ENCODE data around the gene LYZL1.

LYZL1 gene

GRCh38 chr10:29253690-29254029 is 35.2 kb upstream of the LYZL1 start:
- TF ChIP-seq, protein P1, sequence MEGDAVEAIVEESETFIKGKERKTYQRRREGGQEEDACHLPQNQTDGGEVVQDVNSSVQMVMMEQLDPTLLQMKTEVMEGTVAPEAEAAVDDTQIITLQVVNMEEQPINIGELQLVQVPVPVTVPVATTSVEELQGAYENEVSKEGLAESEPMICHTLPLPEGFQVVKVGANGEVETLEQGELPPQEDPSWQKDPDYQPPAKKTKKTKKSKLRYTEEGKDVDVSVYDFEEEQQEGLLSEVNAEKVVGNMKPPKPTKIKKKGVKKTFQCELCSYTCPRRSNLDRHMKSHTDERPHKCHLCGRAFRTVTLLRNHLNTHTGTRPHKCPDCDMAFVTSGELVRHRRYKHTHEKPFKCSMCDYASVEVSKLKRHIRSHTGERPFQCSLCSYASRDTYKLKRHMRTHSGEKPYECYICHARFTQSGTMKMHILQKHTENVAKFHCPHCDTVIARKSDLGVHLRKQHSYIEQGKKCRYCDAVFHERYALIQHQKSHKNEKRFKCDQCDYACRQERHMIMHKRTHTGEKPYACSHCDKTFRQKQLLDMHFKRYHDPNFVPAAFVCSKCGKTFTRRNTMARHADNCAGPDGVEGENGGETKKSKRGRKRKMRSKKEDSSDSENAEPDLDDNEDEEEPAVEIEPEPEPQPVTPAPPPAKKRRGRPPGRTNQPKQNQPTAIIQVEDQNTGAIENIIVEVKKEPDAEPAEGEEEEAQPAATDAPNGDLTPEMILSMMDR (IDR thresholded peaks at IDR 0.05; ENCODE audit: low read depth, low read length, missing control alignments) = no peak
- no peak overlapping the region for H3K4me3 ChIP-seq (ENCODE audit: low read depth, low read length)
- in situ Hi-C loops (cut with HindIII; ENCODE audit: low sequenced_read_pairs) = loop anchor here (5.0 kb wide), 1 partner anchor 51 kb away; no protein-coding TSS in a partner anchor
- DNase-seq (ENCODE audit: low read depth) = no peak

GRCh38 chr10:29254123-29255046 is 34.5 kb upstream of the LYZL1 start:
- no peak for DNase-seq (ENCODE audit: low read depth)
- TF ChIP-seq, protein P1 (IDR thresholded peaks at IDR 0.05; ENCODE audit: low read depth, low read length, missing control alignments) = no peak
- no peak overlapping the region for H3K4me3 ChIP-seq (ENCODE audit: low read depth, low read length)
- in situ Hi-C loops (cut with HindIII; ENCODE audit: low sequenced_read_pairs) = loop anchor here (5.0 kb wide), 1 partner anchor 52 kb away; no protein-coding TSS in a partner anchor

GRCh38 chr10:29255104-29255503 is 33.8 kb upstream of the LYZL1 start:
- H3K4me3 ChIP-seq (ENCODE audit: low read depth, low read length) = no peak overlapping the region
- in situ Hi-C loops (cut with HindIII; ENCODE audit: low sequenced_read_pairs) = no loop called here
- TF ChIP-seq, protein P1 (IDR thresholded peaks at IDR 0.05; ENCODE audit: low read depth, low read length, missing control alignments) = no peak
- DNase-seq (ENCODE audit: low read depth) = no peak

DNA sequence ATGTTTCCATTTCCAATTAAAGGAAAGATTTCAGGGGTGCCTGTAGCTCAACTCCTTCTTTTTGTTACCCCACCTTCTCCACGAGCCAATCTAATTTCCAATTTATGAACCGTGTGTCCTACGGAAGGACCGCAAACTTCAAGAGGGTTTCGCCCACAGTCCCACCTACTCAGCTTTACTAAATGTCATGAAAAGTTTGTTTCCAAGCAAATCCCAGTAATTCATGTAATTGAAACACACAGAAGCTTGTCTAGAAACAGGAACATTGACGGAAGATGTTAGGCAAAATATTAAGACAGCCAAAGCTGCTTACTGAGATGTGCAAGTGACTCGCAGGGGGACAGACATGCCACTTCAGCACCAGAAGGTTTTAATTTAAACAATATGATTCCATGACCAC is 32.9 kb upstream of the LYZL1 start:
- in situ Hi-C loops (cut with HindIII; ENCODE audit: low sequenced_read_pairs) = no loop called here
- H3K4me3 ChIP-seq (ENCODE audit: low read depth, low read length) = no peak overlapping the region
- TF ChIP-seq, protein P1 (IDR thresholded peaks at IDR 0.05; ENCODE audit: low read depth, low read length, missing control alignments) = no peak
- no peak for DNase-seq (ENCODE audit: low read depth)

DNA sequence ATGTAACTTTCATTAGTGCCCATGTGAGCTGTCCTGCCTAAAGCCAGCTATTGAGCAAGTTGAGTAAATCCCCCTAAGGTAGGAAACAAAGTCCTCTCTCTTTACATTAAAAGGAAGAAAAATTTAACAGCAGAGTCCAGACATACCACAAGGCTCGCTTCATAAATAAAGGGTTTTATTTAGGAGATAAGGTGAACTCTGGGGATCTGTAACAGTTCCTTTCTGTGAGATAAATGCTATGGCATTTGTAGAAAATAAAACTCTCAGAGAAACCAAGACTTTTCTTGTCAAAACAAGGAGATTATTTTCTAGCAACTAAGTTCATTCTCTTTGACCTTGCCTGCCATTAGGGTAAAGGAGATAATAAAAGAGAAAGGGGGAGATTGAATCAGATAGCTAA is 32.3 kb upstream of the LYZL1 start:
- no peak overlapping the region for H3K4me3 ChIP-seq (ENCODE audit: low read depth, low read length)
- DNase-seq (ENCODE audit: low read depth) = no peak
- TF ChIP-seq, protein P1 (IDR thresholded peaks at IDR 0.05; ENCODE audit: low read depth, low read length, missing control alignments) = no peak
- in situ Hi-C loops (cut with HindIII; ENCODE audit: low sequenced_read_pairs) = no loop called here

DNA sequence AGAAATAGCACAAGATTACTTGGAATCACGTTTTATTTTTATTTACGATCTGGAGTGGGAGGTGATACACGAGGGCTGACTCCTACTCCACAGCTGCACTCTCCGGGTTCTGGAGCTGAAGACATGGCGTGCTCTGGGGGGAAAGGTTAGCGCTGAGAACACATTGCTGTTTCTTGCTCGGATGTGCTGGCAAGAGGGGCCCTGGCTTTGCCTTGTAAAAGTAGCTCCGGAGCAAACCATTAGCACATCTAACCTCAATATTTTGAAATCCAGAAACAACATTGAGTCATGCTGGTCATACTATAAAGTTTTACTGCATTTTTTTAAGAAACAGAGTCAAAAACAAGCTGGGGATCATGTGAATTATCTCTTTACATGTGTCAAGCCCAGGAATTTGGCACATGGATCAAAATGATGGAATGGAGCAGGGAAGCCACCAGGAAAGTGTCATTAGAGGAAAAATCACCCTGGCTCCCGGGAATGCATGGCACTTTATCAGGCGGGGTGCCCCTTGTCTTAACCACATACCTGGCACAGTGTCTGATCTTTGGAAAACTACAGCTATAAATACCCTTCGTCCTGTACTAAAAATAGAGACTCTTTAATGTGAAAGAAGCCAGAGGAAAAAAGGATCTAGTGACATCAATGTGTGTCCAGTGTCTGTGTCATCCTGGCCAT is 31.6 kb upstream of the LYZL1 start:
- no peak overlapping the region for H3K4me3 ChIP-seq (ENCODE audit: low read depth, low read length)
- TF ChIP-seq, protein P1 (IDR thresholded peaks at IDR 0.05; ENCODE audit: low read depth, low read length, missing control alignments) = no peak
- in situ Hi-C loops (cut with HindIII; ENCODE audit: low sequenced_read_pairs) = no loop called here
- peak; percentile 55 for DNase-seq (ENCODE audit: low read depth)
